Endothelial cell (in vitro differentiated cells): ENCODE data around the gene SERINC5. TPM values are rescaled to one million over a fixed set of nuclear protein-coding genes. Genes with fewer than 3 reads are reported as not detected.
"Not testable (repeated sequence)": the region's sequence is repeated elsewhere in the genome, so short reads cannot be mapped to it uniquely, and the experiment has no call there.

Source experiments
- DNase-seq: peaks from one replicate; pipeline ENCODE4 v3.0.0; 2021; ENCODE audit warnings: low spot score
- H3K27ac Mint-ChIP-seq: one replicate; pipeline ENCODE4 v1.8.0; 2021; ENCODE audit warnings: mixed read lengths, inconsistent platforms; ENCODE audit not compliant: unreplicated experiment
- H3K27me3 Mint-ChIP-seq: one replicate; pipeline ENCODE4 v1.8.0; 2021; ENCODE audit warnings: mild to moderate bottlenecking, moderate library complexity, mixed read lengths, inconsistent platforms; ENCODE audit not compliant: unreplicated experiment
- H3K36me3 Mint-ChIP-seq: one replicate; pipeline ENCODE4 v1.8.0; 2021; ENCODE audit warnings: mild to moderate bottlenecking, low read depth, mixed read lengths, inconsistent platforms; ENCODE audit not compliant: unreplicated experiment
- H3K4me1 Mint-ChIP-seq: one replicate; pipeline ENCODE4 v1.8.0; 2021; ENCODE audit warnings: mild to moderate bottlenecking, mixed read lengths, inconsistent platforms; ENCODE audit not compliant: unreplicated experiment
- H3K4me3 Mint-ChIP-seq: one replicate; pipeline ENCODE4 v1.8.0; 2021; ENCODE audit warnings: mild to moderate bottlenecking, mixed read lengths, inconsistent platforms; ENCODE audit not compliant: unreplicated experiment
- H3K9me3 Mint-ChIP-seq: one replicate; pipeline ENCODE4 v1.8.0; 2021; ENCODE audit warnings: mixed read lengths, inconsistent platforms; ENCODE audit not compliant: unreplicated experiment
- total RNA-seq: library from RNA; stranded (reverse); fragmentation: NEBNext Ultra II Directional; extraction: Animal tissue kit (Norgen Biotek cat#: 25700); gene quantifications from one replicate; pipeline ENCODE4 v1.2.1, GENCODE V29; 2021; ENCODE audit not compliant: unreplicated experiment
- TF ChIP-seq, protein P1 (sequence below): fragments of 200-600 bp; sonication (generic); IDR thresholded peaks from one replicate; pipeline ENCODE4 v1.5.0; 2021; ENCODE audit warnings: antibody characterized with exemption; ENCODE audit not compliant: unreplicated experiment

Gene SERINC5
- total RNA-seq, 1 donor from 2014 or later: 122 TPM

- Mint-ChIP-seq H3K27ac (no peak overlapping the region), H3K9me3 (no peaks in the 10 kb centered on the region), H3K36me3 (no peaks in the 10 kb centered on the region), H3K4me1 (no peaks in the 10 kb centered on the region), H3K4me3 (no peak overlapping the region), H3K27me3 (peaks cover 4% of the 10 kb centered on the region)
- TF ChIP-seq, protein P1, sequence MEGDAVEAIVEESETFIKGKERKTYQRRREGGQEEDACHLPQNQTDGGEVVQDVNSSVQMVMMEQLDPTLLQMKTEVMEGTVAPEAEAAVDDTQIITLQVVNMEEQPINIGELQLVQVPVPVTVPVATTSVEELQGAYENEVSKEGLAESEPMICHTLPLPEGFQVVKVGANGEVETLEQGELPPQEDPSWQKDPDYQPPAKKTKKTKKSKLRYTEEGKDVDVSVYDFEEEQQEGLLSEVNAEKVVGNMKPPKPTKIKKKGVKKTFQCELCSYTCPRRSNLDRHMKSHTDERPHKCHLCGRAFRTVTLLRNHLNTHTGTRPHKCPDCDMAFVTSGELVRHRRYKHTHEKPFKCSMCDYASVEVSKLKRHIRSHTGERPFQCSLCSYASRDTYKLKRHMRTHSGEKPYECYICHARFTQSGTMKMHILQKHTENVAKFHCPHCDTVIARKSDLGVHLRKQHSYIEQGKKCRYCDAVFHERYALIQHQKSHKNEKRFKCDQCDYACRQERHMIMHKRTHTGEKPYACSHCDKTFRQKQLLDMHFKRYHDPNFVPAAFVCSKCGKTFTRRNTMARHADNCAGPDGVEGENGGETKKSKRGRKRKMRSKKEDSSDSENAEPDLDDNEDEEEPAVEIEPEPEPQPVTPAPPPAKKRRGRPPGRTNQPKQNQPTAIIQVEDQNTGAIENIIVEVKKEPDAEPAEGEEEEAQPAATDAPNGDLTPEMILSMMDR: no peak
- no peak for DNase-seq
Observed at GRCh38 chr5:80283360-80283759, 27.5 kb upstream of the SERINC5 start.

- no peaks in the 10 kb centered on the region for H3K4me1 Mint-ChIP-seq
- H3K27ac Mint-ChIP-seq: no peak overlapping the region
- no peaks in the 10 kb centered on the region for H3K9me3 Mint-ChIP-seq
- no peak for DNase-seq
- H3K4me3 Mint-ChIP-seq: no peak overlapping the region
- H3K27me3 Mint-ChIP-seq: peaks cover 4% of the 10 kb centered on the region
- no peaks in the 10 kb centered on the region for H3K36me3 Mint-ChIP-seq
- TF ChIP-seq, protein P1: no peak
Observed at GRCh38 chr5:80282054-80282453, 26.2 kb upstream of the SERINC5 start.

- Mint-ChIP-seq H3K4me3 (no peak overlapping the region), H3K27me3 (peaks cover 4% of the 10 kb centered on the region), H3K9me3 (no peaks in the 10 kb centered on the region), H3K27ac (no peak overlapping the region), H3K36me3 (no peaks in the 10 kb centered on the region), H3K4me1 (no peaks in the 10 kb centered on the region)
- DNase-seq: no peak
- TF ChIP-seq, protein P1: no peak
Observed at GRCh38 chr5:80277191-80277590, 21.3 kb upstream of the SERINC5 start.

DNA sequence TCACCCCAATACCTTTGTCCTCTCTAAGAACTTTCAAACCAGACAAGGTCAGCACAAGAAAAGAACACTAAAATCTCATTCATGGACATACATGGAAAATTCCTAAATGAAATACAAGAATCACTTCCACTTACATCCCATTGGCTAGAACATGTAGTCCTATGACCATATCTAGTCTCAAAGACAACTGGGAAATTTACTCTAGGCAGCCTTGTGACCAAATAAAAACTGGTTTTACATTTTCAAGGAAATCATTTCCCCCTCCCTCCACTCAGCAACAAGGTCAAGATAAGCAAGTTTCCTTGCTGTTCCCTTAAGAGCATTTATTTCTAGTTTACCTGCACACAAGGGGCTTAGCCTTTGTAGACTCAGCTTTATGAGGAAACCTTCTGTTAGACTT is 20.3 kb upstream of the SERINC5 start:
- H3K9me3 Mint-ChIP-seq: no peaks in the 10 kb centered on the region
- peaks cover 4% of the 10 kb centered on the region for H3K27me3 Mint-ChIP-seq
- no peaks in the 10 kb centered on the region for H3K4me1 Mint-ChIP-seq
- TF ChIP-seq, protein P1: no peak
- H3K36me3 Mint-ChIP-seq: no peaks in the 10 kb centered on the region
- no peak overlapping the region for H3K4me3 Mint-ChIP-seq
- no peak for DNase-seq
- no peak overlapping the region for H3K27ac Mint-ChIP-seq

DNA sequence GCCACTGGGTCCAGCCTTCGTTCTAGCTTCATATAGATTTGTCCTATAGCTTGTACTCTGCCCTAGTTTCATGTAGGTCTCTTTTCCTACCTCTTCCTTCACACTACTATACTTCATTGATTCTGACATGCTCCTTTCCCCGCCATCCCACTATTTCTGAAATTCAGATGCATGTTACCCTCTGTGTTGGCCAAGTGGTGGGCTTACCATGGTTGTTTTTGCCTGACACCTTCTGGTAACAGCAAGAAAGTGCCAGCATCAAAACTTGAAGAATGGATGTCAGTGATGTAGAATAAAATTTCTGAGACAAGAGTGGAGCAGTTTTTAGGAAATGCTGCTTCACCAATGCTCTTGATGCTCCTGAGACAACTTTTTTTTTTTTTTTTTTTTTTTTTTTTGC is 19.5 kb upstream of the SERINC5 start:
- Mint-ChIP-seq H3K4me1 (no peaks in the 10 kb centered on the region), H3K27ac (no peak overlapping the region), H3K4me3 (no peak overlapping the region), H3K36me3 (no peaks in the 10 kb centered on the region), H3K27me3 (peaks cover 4% of the 10 kb centered on the region), H3K9me3 (no peaks in the 10 kb centered on the region)
- TF ChIP-seq, protein P1: peak; percentile 10
- DNase-seq: peak; percentile 18

DNA sequence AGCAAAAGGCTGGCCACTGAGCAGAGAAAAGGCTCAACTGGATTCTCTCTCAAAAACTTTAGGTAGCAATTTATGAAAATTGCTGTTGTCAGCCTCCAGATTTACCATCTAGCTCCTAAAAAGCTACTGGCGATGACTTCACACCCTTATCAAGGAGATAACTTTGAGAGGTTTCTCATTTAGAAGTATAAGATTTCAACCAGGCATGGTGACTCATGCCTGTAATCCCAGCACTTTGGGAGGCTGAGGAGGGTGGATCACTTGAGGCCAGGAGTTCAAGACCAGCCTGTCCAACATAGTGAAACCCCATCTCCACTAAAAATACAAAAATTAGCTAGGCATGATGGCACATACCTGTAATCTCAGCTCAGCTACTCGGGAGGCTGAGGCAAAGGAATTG is 14.7 kb upstream of the SERINC5 start:
- not testable (repeated sequence) for H3K27ac Mint-ChIP-seq, DNase-seq

More for the DNA sequence above, 14.7 kb upstream of the SERINC5 start:
- not testable (repeated sequence) for H3K36me3 Mint-ChIP-seq, H3K9me3 Mint-ChIP-seq, H3K4me1 Mint-ChIP-seq, H3K4me3 Mint-ChIP-seq, H3K27me3 Mint-ChIP-seq
